Neural cell (in vitro differentiated cells): ENCODE results near the gene TAGLN2. TPM values are rescaled to one million over a fixed set of nuclear protein-coding genes. Genes with fewer than 3 reads are reported as not detected.

Experiments used
- H2AFZ ChIP-seq: fragments of 200-600, 300-800 bp; sonication (generic), shearing (Covaris generic); 2 replicates; pipeline ENCODE4 v1.6.0; 2014; ENCODE audit warnings: low read depth, mild to moderate bottlenecking, antibody characterized with exemption, low read length, moderate library complexity
- H3F3A ChIP-seq: fragments of 200-600 bp; shearing (Covaris generic); 2 replicates; pipeline ENCODE4 v1.6.1; 2016; ENCODE audit warnings: mild to moderate bottlenecking, moderate library complexity, mixed read lengths, antibody characterized with exemption, low read length; ENCODE audit not compliant: insufficient read depth, poor library complexity, severe bottlenecking
- H3K27ac ChIP-seq: fragments of 200-600, 300-800 bp; sonication (generic), shearing (Covaris generic); 2 replicates; pipeline ENCODE4 v1.5.1; 2014; ENCODE audit warnings: mild to moderate bottlenecking, low read length, moderate library complexity
- H3K27me3 ChIP-seq: fragments of 300-800, 200-600 bp; sonication (generic), shearing (Covaris generic); 2 replicates; pipeline ENCODE4 v1.6.0; 2014; ENCODE audit warnings: mild to moderate bottlenecking, low read depth, low read length, moderate library complexity; ENCODE audit not compliant: insufficient read depth
- H3K36me3 ChIP-seq: fragments of 300-800, 200-600 bp; sonication (generic), shearing (Covaris generic); 2 replicates; pipeline ENCODE4 v1.5.1; 2014; ENCODE audit warnings: mild to moderate bottlenecking, antibody characterized with exemption, low read length, moderate library complexity; ENCODE audit not compliant: insufficient read depth
- H3K4me2 ChIP-seq: fragments of 300-800, 200-600 bp; sonication (generic), shearing (Covaris generic); 2 replicates; pipeline ENCODE4 v1.6.0; 2014; ENCODE audit warnings: mild to moderate bottlenecking, low read length
- H3K4me3 ChIP-seq: fragments of 300-800, 200-600 bp; sonication (generic), shearing (Covaris generic); 2 replicates; pipeline ENCODE4 v1.5.1; 2014; ENCODE audit warnings: mild to moderate bottlenecking, low read length, moderate library complexity
- H3K79me2 ChIP-seq: fragments of 200-600 bp; shearing (Covaris generic); replicated peaks from 2 replicates; pipeline ENCODE4 v1.6.0; 2014; ENCODE audit warnings: mild to moderate bottlenecking, low read length, moderate library complexity; ENCODE audit not compliant: insufficient read depth
- H3K9ac ChIP-seq: fragments of 300-800, 200-600 bp; sonication (generic), shearing (Covaris generic); 2 replicates; pipeline ENCODE4 v1.6.1; 2016; ENCODE audit warnings: mild to moderate bottlenecking, low read length, mixed read lengths
- H3K9me2 ChIP-seq: fragments of 200-600 bp; shearing (Covaris generic); 2 replicates; pipeline ENCODE4 v1.6.1; 2016; ENCODE audit warnings: mild to moderate bottlenecking, low read length, mixed read lengths; ENCODE audit not compliant: insufficient read depth
- H3K9me3 ChIP-seq: fragments of 200-600, 300-800 bp; sonication (generic), shearing (Covaris generic); 2 replicates; pipeline ENCODE4 v1.6.1; 2016; ENCODE audit warnings: mild to moderate bottlenecking, mixed run types, low read length, moderate library complexity, mixed read lengths
- H4K20me1 ChIP-seq: fragments of 200-600 bp; shearing (Covaris generic); 2 replicates; pipeline ENCODE4 v1.6.1; 2016; ENCODE audit warnings: mild to moderate bottlenecking, mixed run types; ENCODE audit not compliant: insufficient read depth
- CTCF ChIP-seq: fragments of 450-650 bp; IDR thresholded peaks from 2 replicates; pipeline ENCODE4 v1.5.1; 2014; ENCODE audit warnings: antibody characterized with exemption, mild to moderate bottlenecking, moderate library complexity; ENCODE audit not compliant: poor library complexity, severe bottlenecking
- EP300 ChIP-seq: fragments of 450-650 bp; conservative IDR thresholded peaks from 2 replicates; pipeline ENCODE4 v1.6.1; 2014; ENCODE audit warnings: antibody characterized with exemption, mild to moderate bottlenecking, moderate library complexity; ENCODE audit not compliant: poor library complexity, severe bottlenecking
- EZH2 ChIP-seq: fragments of 200-600, 300-800 bp; shearing (Covaris generic), sonication (generic); IDR thresholded peaks from 2 replicates; pipeline ENCODE4 v1.6.1; 2014; ENCODE audit warnings: antibody characterized with exemption, low read length, borderline replicate concordance, mild to moderate bottlenecking; ENCODE audit not compliant: insufficient read depth, poor library complexity, severe bottlenecking
- MXI1 ChIP-seq: fragments of 450-650 bp; conservative IDR thresholded peaks from 2 replicates; pipeline ENCODE4 v1.6.1; 2014; ENCODE audit warnings: antibody characterized with exemption, mild to moderate bottlenecking; ENCODE audit not compliant: poor library complexity, severe bottlenecking
- POLR2AphosphoS5 ChIP-seq: IDR thresholded peaks from 2 replicates; pipeline ENCODE4 v1.6.1; 2012
- RAD21 ChIP-seq: fragments of 450-650 bp; conservative IDR thresholded peaks from 2 replicates; pipeline ENCODE4 v1.6.1; 2014; ENCODE audit warnings: antibody characterized with exemption, mild to moderate bottlenecking, moderate library complexity
- REST ChIP-seq: IDR thresholded peaks from 2 replicates; pipeline ENCODE4 v1.6.1; 2012; ENCODE audit warnings: borderline replicate concordance
- SMC3 ChIP-seq: fragments of 450-650 bp; conservative IDR thresholded peaks from 2 replicates; pipeline ENCODE4 v1.6.1; 2014; ENCODE audit warnings: antibody characterized with exemption, mild to moderate bottlenecking, moderate library complexity; ENCODE audit not compliant: poor library complexity
- TAF1 ChIP-seq: IDR thresholded peaks from 2 replicates; pipeline ENCODE4 v1.6.1; 2012; ENCODE audit warnings: low read depth
- polyA plus RNA-seq: library from polyadenylated mRNA; depleted of rRNA; stranded (reverse); fragments of >200 nt; gene quantifications from 2 replicates; pipeline ENCODE4 v1.2.3, GENCODE V29; 2014

Gene TAGLN2
- polyA plus RNA-seq, 1 donor from 2014 or later = 0.52 TPM

GRCh38 chr1:159880430-159880829 lies 44.9 kb downstream of the TAGLN2 start:
- Histone ChIP-seq H4K20me1 (no peaks in the 10 kb centered on the region), H2AFZ (no peak overlapping the region), H3K79me2 (no peaks in the 10 kb centered on the region), H3K4me3 (no peak overlapping the region), H3K9me2 (no peaks in the 10 kb centered on the region), H3K9me3 (no peaks in the 10 kb centered on the region), H3K9ac (no peak overlapping the region), H3K27me3 (no peaks in the 10 kb centered on the region), H3K4me2 (no peak overlapping the region), H3K27ac (no peak overlapping the region), H3K36me3 (no peaks in the 10 kb centered on the region), H3F3A (no peaks in the 10 kb centered on the region)
- no peak for TF ChIP-seq EZH2
- no peak for TF ChIP-seq MXI1
- no peak for TF ChIP-seq SMC3
- no peak for TF ChIP-seq TAF1
- TF ChIP-seq POLR2AphosphoS5 = no peak
- TF ChIP-seq REST = no peak
- TF ChIP-seq EP300 = no peak
- no peak for TF ChIP-seq RAD21
- no peak for TF ChIP-seq CTCF

GRCh38 chr1:159879977-159880376 lies 45.3 kb downstream of the TAGLN2 start:
- Histone ChIP-seq H3F3A (no peaks in the 10 kb centered on the region), H3K4me3 (no peak overlapping the region), H3K9me3 (no peaks in the 10 kb centered on the region), H3K36me3 (no peaks in the 10 kb centered on the region), H2AFZ (no peak overlapping the region), H3K4me2 (no peak overlapping the region), H3K9me2 (no peaks in the 10 kb centered on the region), H4K20me1 (no peaks in the 10 kb centered on the region), H3K27me3 (no peaks in the 10 kb centered on the region), H3K27ac (no peak overlapping the region), H3K9ac (no peak overlapping the region), H3K79me2 (no peaks in the 10 kb centered on the region)
- no peak for TF ChIP-seq SMC3

- Histone ChIP-seq H3K9me3 (no peaks in the 10 kb centered on the region), H2AFZ (no peak overlapping the region), H3K4me2 (no peak overlapping the region), H3K4me3 (no peak overlapping the region), H3K9me2 (no peaks in the 10 kb centered on the region), H3K27ac (no peak overlapping the region), H3F3A (no peaks in the 10 kb centered on the region), H4K20me1 (no peaks in the 10 kb centered on the region), H3K27me3 (no peaks in the 10 kb centered on the region), H3K79me2 (no peaks in the 10 kb centered on the region), H3K36me3 (no peaks in the 10 kb centered on the region), H3K9ac (no peak overlapping the region)
- TF ChIP-seq SMC3 = no peak
- TF ChIP-seq EZH2 = no peak
- no peak for TF ChIP-seq TAF1
- TF ChIP-seq EP300 = no peak
- TF ChIP-seq POLR2AphosphoS5 = no peak
- no peak for TF ChIP-seq RAD21
- TF ChIP-seq REST = no peak
- TF ChIP-seq CTCF = no peak
- TF ChIP-seq MXI1 = no peak
These were observed 46.2 kb downstream of the TAGLN2 start for GRCh38 chr1:159879136-159879535.
